ENCODE measurements around the gene SOBP.

SOBP gene

DNA sequence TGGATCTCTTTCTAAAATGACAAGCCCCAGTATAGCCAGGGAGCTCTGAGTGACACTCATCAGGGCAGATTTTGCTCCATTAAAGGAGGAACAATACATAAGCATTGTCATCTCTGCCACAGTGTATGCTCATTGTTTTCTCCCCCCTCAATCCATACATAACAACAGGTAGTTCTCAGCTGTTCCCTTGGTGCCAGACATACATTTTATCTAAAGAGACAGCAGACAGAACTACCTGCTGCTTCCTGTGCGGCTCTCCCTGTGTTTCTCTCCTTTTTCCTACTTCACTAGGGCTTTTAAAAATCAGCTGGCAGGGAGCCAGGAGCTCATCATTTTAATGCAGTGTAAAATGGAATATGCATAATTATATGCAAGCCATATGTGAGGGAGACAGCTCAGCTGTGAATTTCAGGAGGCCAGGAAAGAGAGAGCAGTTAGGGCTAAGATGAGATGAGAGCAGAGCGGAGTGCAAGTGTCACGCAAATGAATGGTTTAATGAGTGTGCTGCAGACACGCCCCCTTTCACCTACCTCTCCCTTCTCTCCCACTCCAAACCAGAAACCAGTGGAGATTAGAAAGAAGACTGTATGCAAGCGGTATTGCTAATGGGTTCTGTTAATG is 96.0 kb downstream of the SOBP start:
- H3K27ac ChIP-seq = no peak overlapping the region
- DNase-seq (ENCODE audit: low spot score) = no peak
- TF ChIP-seq, protein P1, sequence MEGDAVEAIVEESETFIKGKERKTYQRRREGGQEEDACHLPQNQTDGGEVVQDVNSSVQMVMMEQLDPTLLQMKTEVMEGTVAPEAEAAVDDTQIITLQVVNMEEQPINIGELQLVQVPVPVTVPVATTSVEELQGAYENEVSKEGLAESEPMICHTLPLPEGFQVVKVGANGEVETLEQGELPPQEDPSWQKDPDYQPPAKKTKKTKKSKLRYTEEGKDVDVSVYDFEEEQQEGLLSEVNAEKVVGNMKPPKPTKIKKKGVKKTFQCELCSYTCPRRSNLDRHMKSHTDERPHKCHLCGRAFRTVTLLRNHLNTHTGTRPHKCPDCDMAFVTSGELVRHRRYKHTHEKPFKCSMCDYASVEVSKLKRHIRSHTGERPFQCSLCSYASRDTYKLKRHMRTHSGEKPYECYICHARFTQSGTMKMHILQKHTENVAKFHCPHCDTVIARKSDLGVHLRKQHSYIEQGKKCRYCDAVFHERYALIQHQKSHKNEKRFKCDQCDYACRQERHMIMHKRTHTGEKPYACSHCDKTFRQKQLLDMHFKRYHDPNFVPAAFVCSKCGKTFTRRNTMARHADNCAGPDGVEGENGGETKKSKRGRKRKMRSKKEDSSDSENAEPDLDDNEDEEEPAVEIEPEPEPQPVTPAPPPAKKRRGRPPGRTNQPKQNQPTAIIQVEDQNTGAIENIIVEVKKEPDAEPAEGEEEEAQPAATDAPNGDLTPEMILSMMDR (conservative IDR thresholded peaks at IDR 0.05; ENCODE audit: low read depth) = no peak
- ChIA-PET POLR2A (ENCODE audit: low non-redundant PET) (no interaction called here), CTCF (interaction anchor here (0.7 kb wide), 2 partner anchors 60 to 898 kb away, joined by 3 to 6 read pairs; no protein-coding TSS in a partner anchor)

DNA sequence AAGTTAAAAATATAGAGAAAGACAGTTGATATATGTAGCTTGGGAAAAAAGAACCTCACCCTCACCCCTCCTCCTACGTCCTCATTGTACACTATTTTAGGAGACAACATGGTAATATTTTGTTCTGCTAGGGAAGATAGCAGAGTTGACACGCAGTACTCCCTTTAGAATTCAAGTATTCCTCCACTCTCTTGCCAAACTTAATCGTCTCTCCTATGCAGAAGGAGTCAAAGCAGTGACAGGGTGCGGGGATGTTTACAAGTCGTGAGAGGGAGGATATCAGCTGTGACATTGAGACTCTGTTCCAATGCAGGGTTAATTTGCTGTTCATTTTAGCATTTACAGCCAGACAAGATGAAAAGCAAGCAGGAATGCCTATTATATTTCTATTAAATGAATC is 97.5 kb downstream of the SOBP start:
- no peak for DNase-seq (ENCODE audit: low spot score)
- H3K27ac ChIP-seq = no peak overlapping the region
- CTCF ChIA-PET = no interaction called here
- POLR2A ChIA-PET (ENCODE audit: low non-redundant PET) = interaction anchor here (0.7 kb wide), 1 partner anchor 310 kb away, joined by 3 read pairs; no protein-coding TSS in a partner anchor
- TF ChIP-seq, protein P1 (conservative IDR thresholded peaks at IDR 0.05; ENCODE audit: low read depth) = no peak

DNA sequence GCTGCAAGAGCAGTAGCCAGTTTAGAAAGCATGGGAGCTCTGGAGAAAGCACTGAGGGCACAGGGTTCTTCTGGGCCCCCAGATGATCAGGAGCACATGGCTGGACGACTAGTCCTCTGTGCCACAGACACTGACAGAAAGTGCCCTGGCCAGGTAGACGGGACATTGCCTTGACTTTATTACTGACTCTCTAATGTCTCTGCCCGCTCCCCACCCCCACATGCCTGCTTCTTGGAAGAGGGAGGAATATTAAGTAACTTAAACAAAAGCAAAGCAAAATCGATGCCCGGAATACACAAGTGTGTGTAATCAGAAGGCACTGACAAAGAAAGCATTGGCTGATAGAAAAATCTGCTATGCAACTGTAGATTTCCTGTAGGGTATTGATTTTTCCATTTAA is 99.3 kb downstream of the SOBP start:
- TF ChIP-seq, protein P1 (conservative IDR thresholded peaks at IDR 0.05; ENCODE audit: low read depth) = no peak
- no peak for DNase-seq (ENCODE audit: low spot score)
- ChIA-PET POLR2A (ENCODE audit: low non-redundant PET) (no interaction called here), CTCF (no interaction called here)
- no peak overlapping the region for H3K27ac ChIP-seq

DNA sequence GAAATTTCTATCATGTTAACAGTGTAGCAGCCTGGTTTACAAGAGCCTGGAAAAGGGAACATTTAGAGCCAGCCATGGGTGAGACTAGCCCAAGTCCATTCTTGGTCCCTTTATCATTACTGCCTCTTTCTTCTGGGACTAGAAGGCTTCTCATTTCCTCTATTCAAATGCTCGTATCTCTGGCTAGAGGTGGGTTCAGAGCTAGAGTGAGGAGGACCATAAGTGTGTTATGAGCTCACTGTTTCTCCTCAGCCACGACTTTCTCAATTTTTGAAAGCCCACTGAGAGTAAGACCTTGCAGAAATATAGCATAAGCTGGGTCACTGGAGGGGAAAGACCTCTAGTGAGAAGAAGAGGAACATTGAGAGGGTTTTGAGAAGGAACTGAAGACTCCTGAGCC is 100.0 kb downstream of the SOBP start:
- CTCF ChIA-PET = interaction anchor here (0.7 kb wide), 1 partner anchor 38 kb away, joined by 3 read pairs; no protein-coding TSS in a partner anchor
- POLR2A ChIA-PET (ENCODE audit: low non-redundant PET) = no interaction called here
- TF ChIP-seq, protein P1 (conservative IDR thresholded peaks at IDR 0.05; ENCODE audit: low read depth) = no peak
- H3K27ac ChIP-seq = no peak overlapping the region
- DNase-seq (ENCODE audit: low spot score) = no peak

DNA sequence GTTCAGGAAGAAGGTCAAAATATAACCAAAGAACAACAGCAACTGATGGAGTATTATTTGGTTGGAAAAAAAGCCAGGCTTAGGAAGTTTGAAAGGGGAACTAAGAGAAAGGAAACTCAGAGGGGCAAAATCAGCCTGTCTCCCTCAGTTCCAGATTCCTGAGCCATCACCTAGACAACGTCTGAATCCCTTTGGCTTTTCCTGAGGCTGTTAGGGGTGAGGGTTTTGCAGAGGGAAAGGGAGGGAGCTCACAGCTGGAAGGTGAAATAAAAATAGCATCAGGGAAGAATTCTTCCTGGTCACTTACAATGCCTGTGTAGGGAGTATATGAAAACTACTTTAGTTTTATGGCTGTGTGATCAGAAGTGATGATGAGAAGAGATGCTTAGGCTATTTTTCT is 100.5 kb downstream of the SOBP start:
- ChIA-PET POLR2A (ENCODE audit: low non-redundant PET) (no interaction called here), CTCF (interaction anchor here (0.7 kb wide), 1 partner anchor 38 kb away, joined by 3 read pairs; no protein-coding TSS in a partner anchor)
- no peak for DNase-seq (ENCODE audit: low spot score)
- TF ChIP-seq, protein P1 (conservative IDR thresholded peaks at IDR 0.05; ENCODE audit: low read depth) = no peak
- no peak overlapping the region for H3K27ac ChIP-seq

DNA sequence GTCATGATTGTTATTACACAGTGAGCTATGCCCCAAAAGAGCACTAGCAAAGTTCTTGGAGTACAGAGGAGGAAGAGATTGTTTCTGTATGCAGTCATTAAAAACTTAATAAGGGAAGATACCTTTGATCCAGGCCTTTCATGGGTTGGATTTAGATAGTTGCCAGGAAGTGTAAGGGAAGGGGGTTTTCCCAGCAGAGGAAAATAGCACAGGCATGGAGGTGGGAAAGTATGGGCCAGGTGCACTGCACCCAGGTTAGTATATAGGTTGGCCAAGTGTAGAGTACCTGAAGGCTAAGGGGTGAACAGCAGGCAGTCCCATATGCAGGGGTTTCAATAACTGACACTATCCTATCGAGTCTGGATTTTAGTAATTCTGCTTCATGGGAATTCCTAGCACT is 101.4 kb downstream of the SOBP start:
- H3K27ac ChIP-seq = no peak overlapping the region
- ChIA-PET POLR2A (ENCODE audit: low non-redundant PET) (no interaction called here), CTCF (no interaction called here)
- TF ChIP-seq, protein P1 (conservative IDR thresholded peaks at IDR 0.05; ENCODE audit: low read depth) = no peak
- no peak for DNase-seq (ENCODE audit: low spot score)
